Islet of Langerhans (tissue), 1 donor: ENCODE measurements around the gene STH.
"Not testable (repeated sequence)": the region's sequence is repeated elsewhere in the genome, so short reads cannot be mapped to it uniquely, and the experiment has no call there.

Source experiments
- FAIRE-seq: peaks from one replicate; lab custom pipeline; 2011; peaks lifted over from hg19 to GRCh38; lab: Jason Lieb, UNC

The STH gene

GRCh38 chr17:45986056-45986455 lies 13.0 kb upstream of the STH start:
- FAIRE-seq: no peak

GRCh38 chr17:45987706-45988105 lies 11.3 kb upstream of the STH start:
- FAIRE-seq: no peak

GRCh38 chr17:45989759-45990158 lies 9.3 kb upstream of the STH start:
- FAIRE-seq: no peak

GRCh38 chr17:45990886-45991285 lies 8.2 kb upstream of the STH start:
- FAIRE-seq: no peak

GRCh38 chr17:45991341-45991740 lies 7.7 kb upstream of the STH start:
- no peak for FAIRE-seq

GRCh38 chr17:45992175-45992574 lies 6.9 kb upstream of the STH start:
- no peak for FAIRE-seq

- FAIRE-seq: no peak
Observed at GRCh38 chr17:45992904-45993303, 6.1 kb upstream of the STH start.

GRCh38 chr17:45993962-45994627 lies 5.0 kb upstream of the STH start:
- FAIRE-seq: no peak

- FAIRE-seq: no peak
Observed at GRCh38 chr17:45994987-45995386, 4.1 kb upstream of the STH start.

- no peak for FAIRE-seq
Observed at GRCh38 chr17:45995627-45996270, 3.3 kb upstream of the STH start.

GRCh38 chr17:45996282-45996937 lies 2.6 kb upstream of the STH start:
- FAIRE-seq: no peak

- no peak for FAIRE-seq
Observed at GRCh38 chr17:45997166-45997565, 1.9 kb upstream of the STH start.

- FAIRE-seq: no peak
Observed at GRCh38 chr17:45997624-45998023, 1.4 kb upstream of the STH start.

GRCh38 chr17:45999900-46000290 lies 845 bp downstream of the STH start:
- no peak for FAIRE-seq

GRCh38 chr17:46000292-46000691 lies 1.2 kb downstream of the STH start:
- no peak for FAIRE-seq

GRCh38 chr17:46000757-46001156 lies 1.7 kb downstream of the STH start:
- FAIRE-seq: no peak

- FAIRE-seq: no peak
Observed at GRCh38 chr17:46001390-46002310, 2.6 kb downstream of the STH start.

GRCh38 chr17:46002311-46002972 lies 3.4 kb downstream of the STH start:
- peak; percentile 86 for FAIRE-seq

GRCh38 chr17:46002973-46003316 lies 3.9 kb downstream of the STH start:
- no peak for FAIRE-seq

- FAIRE-seq: no peak
Observed at GRCh38 chr17:46003907-46004748, 5.1 kb downstream of the STH start.

GRCh38 chr17:46006082-46006481 lies 7.0 kb downstream of the STH start:
- not testable (repeated sequence) for FAIRE-seq
